Neural cell (in vitro differentiated cells): ENCODE data around the gene SLC47A1. TPM values are rescaled to one million over a fixed set of nuclear protein-coding genes. Genes with fewer than 3 reads are reported as not detected.

ENCODE experiments used
- H2AFZ ChIP-seq: fragments of 200-600, 300-800 bp; sonication (generic), shearing (Covaris generic); 2 replicates; pipeline ENCODE4 v1.6.0; 2014; ENCODE audit warnings: low read depth, mild to moderate bottlenecking, antibody characterized with exemption, low read length, moderate library complexity
- H3F3A ChIP-seq: fragments of 200-600 bp; shearing (Covaris generic); 2 replicates; pipeline ENCODE4 v1.6.1; 2016; ENCODE audit warnings: mild to moderate bottlenecking, moderate library complexity, mixed read lengths, antibody characterized with exemption, low read length; ENCODE audit not compliant: insufficient read depth, poor library complexity, severe bottlenecking
- H3K27ac ChIP-seq: fragments of 200-600, 300-800 bp; sonication (generic), shearing (Covaris generic); 2 replicates; pipeline ENCODE4 v1.5.1; 2014; ENCODE audit warnings: mild to moderate bottlenecking, low read length, moderate library complexity
- H3K27me3 ChIP-seq: fragments of 300-800, 200-600 bp; sonication (generic), shearing (Covaris generic); 2 replicates; pipeline ENCODE4 v1.6.0; 2014; ENCODE audit warnings: mild to moderate bottlenecking, low read depth, low read length, moderate library complexity; ENCODE audit not compliant: insufficient read depth
- H3K36me3 ChIP-seq: fragments of 300-800, 200-600 bp; sonication (generic), shearing (Covaris generic); 2 replicates; pipeline ENCODE4 v1.5.1; 2014; ENCODE audit warnings: mild to moderate bottlenecking, antibody characterized with exemption, low read length, moderate library complexity; ENCODE audit not compliant: insufficient read depth
- H3K4me2 ChIP-seq: fragments of 300-800, 200-600 bp; sonication (generic), shearing (Covaris generic); 2 replicates; pipeline ENCODE4 v1.6.0; 2014; ENCODE audit warnings: mild to moderate bottlenecking, low read length
- H3K4me3 ChIP-seq: fragments of 300-800, 200-600 bp; sonication (generic), shearing (Covaris generic); 2 replicates; pipeline ENCODE4 v1.5.1; 2014; ENCODE audit warnings: mild to moderate bottlenecking, low read length, moderate library complexity
- H3K79me2 ChIP-seq: fragments of 200-600 bp; shearing (Covaris generic); replicated peaks from 2 replicates; pipeline ENCODE4 v1.6.0; 2014; ENCODE audit warnings: mild to moderate bottlenecking, low read length, moderate library complexity; ENCODE audit not compliant: insufficient read depth
- H3K9ac ChIP-seq: fragments of 300-800, 200-600 bp; sonication (generic), shearing (Covaris generic); 2 replicates; pipeline ENCODE4 v1.6.1; 2016; ENCODE audit warnings: mild to moderate bottlenecking, low read length, mixed read lengths
- H3K9me2 ChIP-seq: fragments of 200-600 bp; shearing (Covaris generic); 2 replicates; pipeline ENCODE4 v1.6.1; 2016; ENCODE audit warnings: mild to moderate bottlenecking, low read length, mixed read lengths; ENCODE audit not compliant: insufficient read depth
- H3K9me3 ChIP-seq: fragments of 200-600, 300-800 bp; sonication (generic), shearing (Covaris generic); 2 replicates; pipeline ENCODE4 v1.6.1; 2016; ENCODE audit warnings: mild to moderate bottlenecking, mixed run types, low read length, moderate library complexity, mixed read lengths
- H4K20me1 ChIP-seq: fragments of 200-600 bp; shearing (Covaris generic); 2 replicates; pipeline ENCODE4 v1.6.1; 2016; ENCODE audit warnings: mild to moderate bottlenecking, mixed run types; ENCODE audit not compliant: insufficient read depth
- EP300 ChIP-seq: fragments of 450-650 bp; conservative IDR thresholded peaks from 2 replicates; pipeline ENCODE4 v1.6.1; 2014; ENCODE audit warnings: antibody characterized with exemption, mild to moderate bottlenecking, moderate library complexity; ENCODE audit not compliant: poor library complexity, severe bottlenecking
- EZH2 ChIP-seq: fragments of 200-600, 300-800 bp; shearing (Covaris generic), sonication (generic); IDR thresholded peaks from 2 replicates; pipeline ENCODE4 v1.6.1; 2014; ENCODE audit warnings: antibody characterized with exemption, low read length, borderline replicate concordance, mild to moderate bottlenecking; ENCODE audit not compliant: insufficient read depth, poor library complexity, severe bottlenecking
- MXI1 ChIP-seq: fragments of 450-650 bp; conservative IDR thresholded peaks from 2 replicates; pipeline ENCODE4 v1.6.1; 2014; ENCODE audit warnings: antibody characterized with exemption, mild to moderate bottlenecking; ENCODE audit not compliant: poor library complexity, severe bottlenecking
- POLR2AphosphoS5 ChIP-seq: IDR thresholded peaks from 2 replicates; pipeline ENCODE4 v1.6.1; 2012
- RAD21 ChIP-seq: fragments of 450-650 bp; conservative IDR thresholded peaks from 2 replicates; pipeline ENCODE4 v1.6.1; 2014; ENCODE audit warnings: antibody characterized with exemption, mild to moderate bottlenecking, moderate library complexity
- SMC3 ChIP-seq: fragments of 450-650 bp; conservative IDR thresholded peaks from 2 replicates; pipeline ENCODE4 v1.6.1; 2014; ENCODE audit warnings: antibody characterized with exemption, mild to moderate bottlenecking, moderate library complexity; ENCODE audit not compliant: poor library complexity
- TAF1 ChIP-seq: IDR thresholded peaks from 2 replicates; pipeline ENCODE4 v1.6.1; 2012; ENCODE audit warnings: low read depth
- polyA plus RNA-seq: library from polyadenylated mRNA; depleted of rRNA; stranded (reverse); fragments of >200 nt; gene quantifications from 2 replicates; pipeline ENCODE4 v1.2.3, GENCODE V29; 2014
- TF ChIP-seq, protein P1 (sequence below): IDR thresholded peaks from 2 replicates; pipeline ENCODE4 v1.6.1; 2012; ENCODE audit warnings: borderline replicate concordance
- TF ChIP-seq, protein P2 (sequence below): fragments of 450-650 bp; IDR thresholded peaks from 2 replicates; pipeline ENCODE4 v1.5.1; 2014; ENCODE audit warnings: antibody characterized with exemption, mild to moderate bottlenecking, moderate library complexity; ENCODE audit not compliant: poor library complexity, severe bottlenecking

Gene SLC47A1
- polyA plus RNA-seq, 1 donor from 2014 or later, result not detected

DNA sequence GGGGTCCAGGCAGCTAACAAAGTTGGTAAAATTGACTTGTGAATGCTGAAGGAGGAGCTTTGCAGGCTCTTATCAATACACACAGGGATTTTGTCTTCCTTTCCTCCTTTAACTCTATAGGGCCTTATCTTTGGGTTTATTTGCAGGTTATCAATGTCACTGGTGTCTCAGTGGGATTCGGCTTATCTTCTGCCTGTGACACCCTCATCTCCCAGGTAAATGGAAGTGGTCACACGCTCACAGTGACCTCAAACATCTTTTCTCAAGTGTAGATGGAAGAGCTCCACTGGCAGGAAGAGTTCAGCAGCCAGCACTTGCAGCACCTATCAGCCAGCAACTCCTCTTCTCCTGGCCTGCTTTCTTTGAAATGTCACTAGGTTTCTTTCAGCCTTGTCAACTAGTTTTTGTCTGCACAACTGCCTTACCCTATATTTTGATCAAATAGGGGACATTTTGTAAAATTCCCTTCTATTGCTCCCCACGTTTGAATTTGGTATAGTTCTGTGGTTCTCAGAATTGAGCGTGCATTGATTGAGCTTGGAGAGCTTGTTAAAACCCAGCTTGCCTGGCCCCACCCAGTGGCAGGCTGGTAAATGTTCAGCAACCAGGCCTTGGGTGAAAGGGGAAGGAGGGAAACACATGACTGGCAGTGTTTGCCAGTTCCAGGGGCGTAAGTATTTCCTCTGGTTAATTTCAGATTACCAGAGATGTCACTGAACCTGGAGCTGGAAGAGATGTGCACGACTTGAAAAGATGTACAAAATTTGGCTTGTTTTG is 12.8 kb downstream of the SLC47A1 start:
- Histone ChIP-seq H3K27me3 (no peaks in the 10 kb centered on the region), H3K79me2 (no peaks in the 10 kb centered on the region), H3K9me2 (no peaks in the 10 kb centered on the region), H3K27ac (no peak overlapping the region), H3K4me3 (no peak overlapping the region), H3K9me3 (no peaks in the 10 kb centered on the region), H3F3A (no peaks in the 10 kb centered on the region), H2AFZ (no peak overlapping the region), H3K4me2 (no peak overlapping the region), H4K20me1 (no peaks in the 10 kb centered on the region), H3K9ac (no peak overlapping the region), H3K36me3 (no peaks in the 10 kb centered on the region)
- TF ChIP-seq POLR2AphosphoS5 (no peak), EP300 (no peak), TAF1 (no peak), MXI1 (no peak), EZH2 (no peak), SMC3 (no peak)
- TF ChIP-seq, protein P1, sequence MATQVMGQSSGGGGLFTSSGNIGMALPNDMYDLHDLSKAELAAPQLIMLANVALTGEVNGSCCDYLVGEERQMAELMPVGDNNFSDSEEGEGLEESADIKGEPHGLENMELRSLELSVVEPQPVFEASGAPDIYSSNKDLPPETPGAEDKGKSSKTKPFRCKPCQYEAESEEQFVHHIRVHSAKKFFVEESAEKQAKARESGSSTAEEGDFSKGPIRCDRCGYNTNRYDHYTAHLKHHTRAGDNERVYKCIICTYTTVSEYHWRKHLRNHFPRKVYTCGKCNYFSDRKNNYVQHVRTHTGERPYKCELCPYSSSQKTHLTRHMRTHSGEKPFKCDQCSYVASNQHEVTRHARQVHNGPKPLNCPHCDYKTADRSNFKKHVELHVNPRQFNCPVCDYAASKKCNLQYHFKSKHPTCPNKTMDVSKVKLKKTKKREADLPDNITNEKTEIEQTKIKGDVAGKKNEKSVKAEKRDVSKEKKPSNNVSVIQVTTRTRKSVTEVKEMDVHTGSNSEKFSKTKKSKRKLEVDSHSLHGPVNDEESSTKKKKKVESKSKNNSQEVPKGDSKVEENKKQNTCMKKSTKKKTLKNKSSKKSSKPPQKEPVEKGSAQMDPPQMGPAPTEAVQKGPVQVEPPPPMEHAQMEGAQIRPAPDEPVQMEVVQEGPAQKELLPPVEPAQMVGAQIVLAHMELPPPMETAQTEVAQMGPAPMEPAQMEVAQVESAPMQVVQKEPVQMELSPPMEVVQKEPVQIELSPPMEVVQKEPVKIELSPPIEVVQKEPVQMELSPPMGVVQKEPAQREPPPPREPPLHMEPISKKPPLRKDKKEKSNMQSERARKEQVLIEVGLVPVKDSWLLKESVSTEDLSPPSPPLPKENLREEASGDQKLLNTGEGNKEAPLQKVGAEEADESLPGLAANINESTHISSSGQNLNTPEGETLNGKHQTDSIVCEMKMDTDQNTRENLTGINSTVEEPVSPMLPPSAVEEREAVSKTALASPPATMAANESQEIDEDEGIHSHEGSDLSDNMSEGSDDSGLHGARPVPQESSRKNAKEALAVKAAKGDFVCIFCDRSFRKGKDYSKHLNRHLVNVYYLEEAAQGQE, result no peak

DNA sequence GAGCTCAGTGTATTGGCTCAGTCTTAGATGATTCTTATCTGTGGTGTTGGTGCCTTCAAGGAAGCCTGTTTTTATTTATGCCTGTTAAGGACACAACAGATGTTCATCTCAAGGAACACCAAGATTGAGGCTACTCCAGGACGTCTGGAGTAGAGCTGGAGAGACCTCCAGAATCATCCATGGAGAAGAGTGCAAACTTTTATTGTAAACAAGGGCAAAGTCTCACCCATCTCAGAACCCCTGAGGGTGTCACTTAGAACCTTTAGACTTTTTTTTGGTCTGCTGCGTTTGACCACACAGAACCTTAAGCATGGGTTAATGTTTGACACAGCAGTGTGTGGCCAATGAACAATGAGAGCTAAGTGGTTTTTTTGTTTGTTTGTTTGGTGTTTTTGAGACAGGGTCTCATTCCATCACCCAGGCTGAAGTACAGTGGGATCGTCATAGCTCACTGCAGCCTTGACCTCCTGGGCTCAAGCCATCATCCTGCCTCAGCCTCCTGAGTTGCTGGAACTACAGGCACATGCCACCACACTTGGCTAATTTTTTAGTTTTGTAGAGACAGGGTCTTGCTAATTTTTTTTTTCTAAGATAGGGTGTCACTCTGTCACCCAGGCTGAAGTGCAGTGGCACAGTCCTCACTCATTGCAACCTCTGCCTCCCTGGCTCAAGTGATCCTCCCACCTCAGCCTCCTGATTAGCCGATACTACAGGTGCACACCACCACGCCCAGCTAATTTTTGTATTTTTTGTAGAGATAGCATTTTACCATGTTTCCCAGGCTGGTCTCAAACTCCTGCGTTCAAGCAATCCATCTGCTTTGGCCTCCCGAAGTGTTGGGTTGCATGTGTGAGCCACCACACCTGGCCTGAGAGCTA is 16.3 kb downstream of the SLC47A1 start:
- Histone ChIP-seq H3F3A (no peaks in the 10 kb centered on the region), H2AFZ (no peak overlapping the region), H3K4me3 (no peak overlapping the region), H3K4me2 (no peak overlapping the region), H3K9me2 (no peaks in the 10 kb centered on the region), H3K79me2 (no peaks in the 10 kb centered on the region), H3K9me3 (no peaks in the 10 kb centered on the region), H3K27me3 (no peaks in the 10 kb centered on the region), H3K9ac (no peak overlapping the region), H3K27ac (no peak overlapping the region), H4K20me1 (no peaks in the 10 kb centered on the region), H3K36me3 (no peaks in the 10 kb centered on the region)
- TF ChIP-seq MXI1, result no peak
- no peak for TF ChIP-seq RAD21
- TF ChIP-seq POLR2AphosphoS5, result no peak
- TF ChIP-seq, protein P2, sequence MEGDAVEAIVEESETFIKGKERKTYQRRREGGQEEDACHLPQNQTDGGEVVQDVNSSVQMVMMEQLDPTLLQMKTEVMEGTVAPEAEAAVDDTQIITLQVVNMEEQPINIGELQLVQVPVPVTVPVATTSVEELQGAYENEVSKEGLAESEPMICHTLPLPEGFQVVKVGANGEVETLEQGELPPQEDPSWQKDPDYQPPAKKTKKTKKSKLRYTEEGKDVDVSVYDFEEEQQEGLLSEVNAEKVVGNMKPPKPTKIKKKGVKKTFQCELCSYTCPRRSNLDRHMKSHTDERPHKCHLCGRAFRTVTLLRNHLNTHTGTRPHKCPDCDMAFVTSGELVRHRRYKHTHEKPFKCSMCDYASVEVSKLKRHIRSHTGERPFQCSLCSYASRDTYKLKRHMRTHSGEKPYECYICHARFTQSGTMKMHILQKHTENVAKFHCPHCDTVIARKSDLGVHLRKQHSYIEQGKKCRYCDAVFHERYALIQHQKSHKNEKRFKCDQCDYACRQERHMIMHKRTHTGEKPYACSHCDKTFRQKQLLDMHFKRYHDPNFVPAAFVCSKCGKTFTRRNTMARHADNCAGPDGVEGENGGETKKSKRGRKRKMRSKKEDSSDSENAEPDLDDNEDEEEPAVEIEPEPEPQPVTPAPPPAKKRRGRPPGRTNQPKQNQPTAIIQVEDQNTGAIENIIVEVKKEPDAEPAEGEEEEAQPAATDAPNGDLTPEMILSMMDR, result no peak
- TF ChIP-seq SMC3, result no peak
- TF ChIP-seq, protein P1, result no peak
